ENCODE data around the gene PTBP2. TPM values are rescaled to one million over a fixed set of nuclear protein-coding genes. Genes with fewer than 3 reads are reported as not detected.

The PTBP2 gene
- total and polyA plus RNA-seq, 10 of the 15 experiments (the other 5 are each of a cell fraction or from before 2014, with no cell fraction given), result 5.8 to 17.5 (median 11.1) TPM

DNA sequence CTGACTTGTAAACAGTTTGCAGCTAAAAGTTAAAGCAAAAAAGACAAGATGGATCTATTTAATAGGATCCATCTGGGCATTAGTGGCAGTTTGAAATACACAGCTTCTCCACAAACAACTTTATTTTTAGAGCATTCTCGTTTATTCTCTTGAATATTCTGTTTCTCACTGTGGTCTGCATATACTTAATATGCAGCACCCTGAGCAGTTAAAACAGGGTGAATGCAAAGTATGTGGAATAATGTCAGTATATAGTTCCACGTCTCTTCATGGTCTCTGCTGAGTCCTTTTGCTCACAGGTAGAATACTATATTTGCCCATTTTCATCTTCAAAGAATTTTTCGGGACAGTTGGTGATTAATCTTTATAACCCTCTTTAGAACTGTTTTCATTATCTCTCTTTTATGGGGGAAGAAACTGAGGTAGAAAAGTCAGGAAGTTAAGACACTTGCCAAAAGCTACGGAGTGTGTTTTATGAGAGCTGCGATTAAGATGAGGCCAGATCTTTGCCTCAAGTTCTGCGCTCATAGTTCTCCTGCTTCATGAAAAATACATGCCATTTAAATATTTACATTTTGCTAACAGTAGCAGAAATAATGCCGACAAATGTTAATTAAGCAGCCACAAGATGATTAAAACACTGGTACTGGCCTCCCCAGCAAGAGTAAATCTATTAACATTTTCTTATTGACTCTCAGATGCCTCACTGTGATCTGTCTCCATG, 115.6 kb downstream of the PTBP2 start:
- FAIRE-seq, result no peak
- H3K4me1 ChIP-seq (ENCODE audit: control insufficient read depth, insufficient read depth, low read length), result no peaks in the 10 kb centered on the region
- CTCF ChIA-PET, result interaction anchor here (0.7 to 2.4 kb wide), 3 partner anchors 8 to 1580 kb away, joined by 3 to 7 read pairs (median 5); no protein-coding TSS in a partner anchor
- no peaks in the 10 kb centered on the region for H4K20me1 ChIP-seq (ENCODE audit: control insufficient read depth, insufficient read depth)
- RAD21 ChIA-PET (ENCODE audit: unreplicated experiment), result interaction anchor here (0.8 kb wide), 1 partner anchor 54 kb away, joined by 3 read pairs; no protein-coding TSS in a partner anchor
- H3K4me2 ChIP-seq (ENCODE audit: control insufficient read depth, insufficient read depth), result no peak overlapping the region
- in situ Hi-C loops (cut with MboI), result no loop called here
- H2AFZ ChIP-seq (ENCODE audit: control insufficient read depth, low read depth, low read length), result no peak overlapping the region
- no peaks in the 10 kb centered on the region for H3K27me3 ChIP-seq (replicated peaks in 1 of 2; ENCODE audit: control insufficient read depth in 2 of 2, insufficient read depth in 2 of 2, low read length in 1 of 2)
- intact Hi-C loops (cut with micrococcal nuclease; ENCODE audit: unreplicated experiment), result no loop called here
- BruUV-seq (replicated peaks), result no TSS peak
- H3K9me3 ChIP-seq (replicated peaks; ENCODE audit: control insufficient read depth, insufficient read depth, low read length), result no peaks in the 10 kb centered on the region
- no peak overlapping the region for H3K9ac ChIP-seq (ENCODE audit: control insufficient read depth, insufficient read depth, low read length)
- no peak for ATAC-seq
- 73% methylated on average over 7 of the region's 7 CpGs for WGBS (ENCODE audit: insufficient coverage, insufficient replicate concordance, low lambda C conversion rate, missing lambda C conversion rate)
- H3K4me3 ChIP-seq, result no peak overlapping the region
- no peaks in the 10 kb centered on the region for H3K79me2 ChIP-seq (ENCODE audit: control insufficient read depth, insufficient read depth, low read length)
- H3K27ac ChIP-seq (ENCODE audit: control insufficient read depth, insufficient read depth), result no peak overlapping the region
- SMC1A ChIA-PET (ENCODE audit: uncharacterized antibody, unreplicated experiment), result interaction anchor here (0.7 to 1.4 kb wide), 3 partner anchors 12 to 251 kb away, joined by 3 to 4 read pairs (median 3); no protein-coding TSS in a partner anchor
- DNase-seq (ENCODE audit: low read depth, low spot score), result no peak
- H3K36me3 ChIP-seq (ENCODE audit: control insufficient read depth in 2 of 2, insufficient read depth in 2 of 2, low read length in 1 of 2), result no peaks in the 10 kb centered on the region
- TF ChIP-seq ATF3 (IDR thresholded peaks at IDR 0.05; ENCODE audit: borderline replicate concordance, extremely low read depth, low read depth, low read length), result no peak
- no peak for TF ChIP-seq ATF7 (IDR thresholded peaks at IDR 0.05; ENCODE audit: low read depth)
- TF ChIP-seq NBN (IDR thresholded peaks at IDR 0.05), result no peak
- TF ChIP-seq NRF1 (conservative IDR thresholded peaks at IDR 0.05; ENCODE audit: low read depth, low read length), result no peak
- TF ChIP-seq MYB (IDR thresholded peaks at IDR 0.05; ENCODE audit: borderline replicate concordance, low read depth, low read length), result no peak
- TF ChIP-seq NFXL1 (IDR thresholded peaks at IDR 0.05; ENCODE audit: borderline replicate concordance), result no peak
- no peak for TF ChIP-seq ZNF622 (IDR thresholded peaks at IDR 0.05)
- POLR2A ChIA-PET, result no interaction called here
